K562 (cell line): ENCODE data around the gene NOSTRIN. TPM values are rescaled to one million over a fixed set of nuclear protein-coding genes. Genes with fewer than 3 reads are reported as not detected.

ENCODE experiments used
- CTCF ChIP-seq, 3 experiments: IDR thresholded peaks in 2 of 3; conservative IDR thresholded peaks in 1 of 3; 2 replicates each; pipeline ENCODE4 v1.5.1; 2011 to 2012; ENCODE audit warnings: low read length in 3 of 3, mild to moderate bottlenecking in 3 of 3, control low read depth in 2 of 3, improper control_type of control experiment in 1 of 3, inconsistent platforms in 1 of 3, low read depth in 1 of 3, mixed read lengths in 1 of 3, moderate library complexity in 1 of 3; ENCODE audit not compliant: insufficient read depth in 2 of 3
- EZH2 ChIP-seq: IDR thresholded peaks from 2 replicates; pipeline ENCODE4 v1.6.1; 2012; ENCODE audit warnings: low read depth, mild to moderate bottlenecking, inconsistent platforms, low read length, borderline replicate concordance
- RAD21 ChIP-seq, 2 experiments: fragments of 250-450 bp in 1 of 2; fragments of 450-650 bp in 1 of 2; sonication (Bioruptor Pico) in 1 of 2; formaldehyde crosslinking in 1 of 2; IDR thresholded peaks in 1 of 2; conservative IDR thresholded peaks in 1 of 2; 2 replicates each; pipeline versions ENCODE4 v1.4.0 to v1.8.0; 2020 to 2022; ENCODE audit warnings: mild to moderate bottlenecking in 2 of 2, moderate library complexity in 1 of 2
- SRSF1 ChIP-seq: fragments of 200-400 bp; formaldehyde crosslinking; IDR thresholded peaks from 2 replicates; pipeline ENCODE4 v1.6.1; 2017; ENCODE audit warnings: mild to moderate bottlenecking, low read depth, low read length, moderate library complexity
- STAT5B ChIP-seq: fragments of 250-450 bp; sonication (Bioruptor Pico); IDR thresholded peaks from 2 replicates; pipeline ENCODE4 v1.8.0; 2021; ENCODE audit warnings: mild to moderate bottlenecking, inconsistent platforms
- ZNF3 ChIP-seq: fragments of 250-450 bp; sonication (Bioruptor Pico); IDR thresholded peaks from 2 replicates; pipeline ENCODE4 v1.5.0; 2021; ENCODE audit warnings: mild to moderate bottlenecking, moderate library complexity
- polyA plus RNA-seq, 8 experiments: library from polyadenylated mRNA; depleted of rRNA in 4 of 8; stranded (reverse) in 5 of 8; unstranded in 3 of 8; fragments of >200 nt; fragmentation: Nextera tagmentation in 2 of 8; fragmentation: Illumina TruSeq in 1 of 8; extraction: Ambion mirVana in 2 of 8; extraction: Trizol in 1 of 8; gene quantifications; 2 replicates each; pipeline versions ENCODE4 v1.2.1 to v1.2.3, GENCODE V29; 2011 to 2014; ENCODE audit warnings: inconsistent platforms in 1 of 8, missing spikeins in 1 of 8
- total RNA-seq, 7 experiments: library from RNA; depleted of rRNA in 6 of 7; stranded (reverse); fragments of >200 nt in 6 of 7; fragmentation: Illumina TruSeq in 2 of 7; extraction: Trizol in 2 of 7; gene quantifications; 2 replicates each; pipeline versions ENCODE4 v1.2.1 to v1.2.3, GENCODE V29; 2011 to 2021; ENCODE audit warnings: low replicate concordance in 1 of 7
- TF ChIP-seq, protein P1 (sequence below): fragments of 250-450 bp; sonication (Bioruptor Pico); IDR thresholded peaks from 2 replicates; pipeline ENCODE4 v1.5.1; 2021; ENCODE audit warnings: mild to moderate bottlenecking

Gene NOSTRIN
- total and polyA plus RNA-seq, 9 of the 15 experiments (the other 6 are each of a cell fraction or from before 2014, with no cell fraction given), result 26.7 to 82.9 (median 56.3) TPM

GRCh38 chr2:168884975-168885374 lies 82.5 kb downstream of the NOSTRIN start (continued):
- TF ChIP-seq RAD21 (CRISPR knock-in tag; conservative IDR thresholded peaks at IDR 0.05 in 1 of 2, IDR thresholded peaks at IDR 0.05 in 1 of 2) (peak in 1 of 2 experiments; percentile 23; a peak in 1 of 4 replicates), CTCF (IDR thresholded peaks at IDR 0.05 in 2 of 3, conservative IDR thresholded peaks at IDR 0.05 in 1 of 3; ENCODE audit: insufficient read depth in 2 of 3, low read depth in 1 of 3, low read length in 3 of 3) (peak in 1 of 3 experiments; percentile 26; a peak in 2 of 6 replicates), EZH2 (no peak), ZNF3 (CRISPR knock-in tag) (no peak), STAT5B (no peak), SRSF1 (no peak)
- TF ChIP-seq, protein P1, sequence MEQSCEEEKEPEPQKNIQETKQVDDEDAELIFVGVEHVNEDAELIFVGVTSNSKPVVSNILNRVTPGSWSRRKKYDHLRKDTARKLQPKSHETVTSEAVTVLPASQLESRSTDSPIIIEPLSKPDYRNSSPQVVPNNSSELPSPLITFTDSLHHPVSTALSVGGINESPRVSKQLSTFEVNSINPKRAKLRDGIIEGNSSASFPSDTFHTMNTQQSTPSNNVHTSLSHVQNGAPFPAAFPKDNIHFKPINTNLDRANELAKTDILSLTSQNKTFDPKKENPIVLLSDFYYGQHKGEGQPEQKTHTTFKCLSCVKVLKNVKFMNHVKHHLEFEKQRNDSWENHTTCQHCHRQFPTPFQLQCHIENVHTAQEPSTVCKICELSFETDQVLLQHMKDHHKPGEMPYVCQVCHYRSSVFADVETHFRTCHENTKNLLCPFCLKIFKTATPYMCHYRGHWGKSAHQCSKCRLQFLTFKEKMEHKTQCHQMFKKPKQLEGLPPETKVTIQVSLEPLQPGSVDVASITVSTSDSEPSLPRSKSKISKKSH (CRISPR knock-in tag), result no peak
